ENCODE results near the gene GTPBP8. TPM values are rescaled to one million over a fixed set of nuclear protein-coding genes. Genes with fewer than 3 reads are reported as not detected.

Gene GTPBP8
- 25.2 and 32.8 TPM in 2 replicates for total RNA-seq

DNA sequence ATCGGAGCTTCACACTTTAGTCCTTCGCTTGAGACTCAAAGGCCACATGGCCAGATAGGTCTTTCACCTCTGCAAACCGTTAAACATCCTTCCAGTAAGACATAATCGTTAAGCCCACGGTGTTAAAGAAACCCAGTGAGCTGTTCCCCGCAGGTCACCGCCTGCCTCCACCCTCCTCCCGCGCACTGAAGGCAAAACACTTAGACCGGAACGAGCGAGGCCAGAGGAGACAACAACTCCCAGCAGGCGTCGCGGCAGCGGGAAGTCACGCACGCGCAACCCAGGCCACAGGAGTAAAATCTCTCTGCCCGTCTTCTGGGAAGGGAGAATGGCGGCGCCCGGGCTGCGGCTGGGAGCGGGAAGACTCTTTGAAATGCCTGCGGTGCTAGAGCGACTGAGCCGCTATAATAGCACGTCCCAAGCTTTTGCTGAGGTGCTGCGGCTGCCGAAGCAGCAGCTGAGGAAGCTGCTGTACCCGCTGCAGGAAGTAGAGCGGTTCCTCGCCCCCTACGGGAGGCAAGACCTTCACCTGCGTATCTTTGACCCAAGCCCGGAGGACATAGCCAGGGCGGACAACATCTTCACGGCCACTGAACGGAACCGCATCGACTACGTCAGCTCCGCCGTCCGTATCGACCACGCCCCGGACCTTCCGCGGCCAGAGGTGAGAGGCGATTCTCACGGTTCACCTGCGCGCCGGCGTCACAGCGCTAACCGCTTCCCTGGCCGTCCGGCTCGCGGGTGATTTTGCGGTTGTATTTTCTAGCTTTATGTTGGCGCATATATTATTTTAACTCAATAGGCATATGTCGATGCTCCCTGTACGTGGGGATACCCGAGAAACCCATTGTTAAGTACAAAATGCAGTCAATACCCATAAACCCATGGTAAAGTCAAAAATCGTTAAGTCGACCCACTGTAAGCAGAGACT lies at the start of gene GTPBP8:
GTPBP8 (plus strand) TSS at position 313 of the 931 bp plus-strand sequence; CDS start at position 329, 16 bp downstream.

DNA sequence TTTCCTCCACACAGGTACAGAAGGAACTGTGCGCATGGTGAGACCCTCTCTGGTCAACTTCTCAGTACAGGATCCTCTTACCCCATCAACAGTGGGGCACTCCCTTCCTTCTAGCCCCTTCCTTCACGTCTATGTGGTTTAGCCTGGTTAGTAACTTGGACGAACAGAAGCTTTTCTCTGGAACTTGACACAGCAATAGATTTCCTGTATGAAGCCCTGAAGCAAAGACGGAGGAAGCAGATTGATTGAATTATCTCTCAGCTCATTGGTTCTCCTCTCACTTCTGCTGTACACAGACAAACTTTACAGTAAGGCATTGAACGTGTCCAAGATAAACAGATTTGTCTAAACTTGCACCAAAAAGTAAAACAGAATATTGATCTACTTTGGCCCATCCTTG lies 15.9 kb upstream of the GTPBP8 start, which contains the start of gene CD200R1:
CD200R1 (minus strand) TSS at position 210 of the 400 bp plus-strand sequence. CDS start 246 bp downstream, outside the sequence.

Other genes starting within 250 kb of the GTPBP8 start
- not detected in 2 replicates for gene CD200R1L, start 144.1 kb upstream of the GTPBP8 start, total RNA-seq
- not detected in 2 replicates for gene CD200R1, start 15.9 kb upstream of the GTPBP8 start, total RNA-seq
- gene BOC, start 220.6 kb downstream of the GTPBP8 start, total RNA-seq = 0.09 TPM in 2 replicates